Skeletal muscle satellite cell (primary cell): ENCODE measurements around the gene AK3.

Experiments used
- H3K27me3 ChIP-seq: 2 replicates; pipeline ENCODE4 v1.7.0; 2013; ENCODE audit warnings: low read length; ENCODE audit not compliant: control insufficient read depth, insufficient read depth
- H3K36me3 ChIP-seq: 2 replicates; pipeline ENCODE4 v1.7.0; 2013; ENCODE audit warnings: mild to moderate bottlenecking, control low read depth, low read length; ENCODE audit not compliant: insufficient read depth
- H3K4me1 ChIP-seq: 2 replicates; pipeline ENCODE4 v1.7.0; 2013; ENCODE audit warnings: low read length; ENCODE audit not compliant: control insufficient read depth, insufficient read depth
- H3K4me2 ChIP-seq: 2 replicates; pipeline ENCODE4 v1.7.0; 2013; ENCODE audit warnings: mild to moderate bottlenecking, low read length
- H3K4me3 ChIP-seq: 2 replicates; pipeline ENCODE4 v1.7.0; 2013; ENCODE audit warnings: low read length
- H3K9ac ChIP-seq: 2 replicates; pipeline ENCODE4 v1.7.0; 2013; ENCODE audit warnings: mild to moderate bottlenecking, low read depth, low read length, moderate library complexity
- H3K9me3 ChIP-seq: replicated peaks from 2 replicates; pipeline ENCODE4 v1.7.0; 2013; ENCODE audit warnings: mild to moderate bottlenecking, control low read depth, low read length

The AK3 gene

DNA sequence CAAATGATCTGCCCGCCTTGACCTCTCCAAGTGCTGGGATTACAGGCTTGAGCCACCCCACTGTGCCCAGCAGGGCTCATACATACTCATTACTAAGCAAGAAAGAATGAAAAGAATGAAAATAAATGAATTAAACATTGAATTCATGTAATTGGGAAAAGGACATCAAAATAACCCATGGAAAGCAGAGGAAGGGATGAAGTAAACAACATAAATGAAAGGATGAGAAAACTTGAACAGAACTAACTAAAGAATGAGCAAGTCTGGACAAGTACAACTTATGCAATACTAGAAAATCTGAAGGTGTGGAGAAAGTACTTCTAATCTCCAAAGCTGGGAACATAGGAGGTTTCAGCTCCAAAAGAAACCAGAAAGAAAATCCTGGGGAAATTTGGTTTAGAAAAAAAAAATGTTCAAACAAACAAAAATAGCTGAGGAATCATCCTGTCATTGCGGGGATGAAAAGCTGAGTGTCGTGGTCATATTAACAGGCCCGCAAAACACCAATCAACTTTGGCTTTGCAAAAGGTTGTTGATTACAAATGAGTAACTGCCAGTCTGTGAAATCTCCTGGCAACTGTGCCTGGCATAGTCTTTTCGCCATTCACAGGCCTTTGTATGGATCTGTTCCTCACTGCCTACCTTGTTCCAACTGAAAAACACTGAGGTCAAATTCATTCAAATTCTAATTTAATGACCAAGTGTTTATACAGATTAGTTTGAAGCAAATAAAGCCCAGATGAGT, 2.3 kb upstream of the AK3 start:
- H3K4me3 ChIP-seq = no peak overlapping the region
- no peaks in the 10 kb centered on the region for H3K9me3 ChIP-seq
- peaks cover 23% of the 10 kb centered on the region for H3K4me1 ChIP-seq
- H3K9ac ChIP-seq = no peak overlapping the region
- H3K36me3 ChIP-seq = no peaks in the 10 kb centered on the region
- H3K4me2 ChIP-seq = no peak overlapping the region
- no peaks in the 10 kb centered on the region for H3K27me3 ChIP-seq

DNA sequence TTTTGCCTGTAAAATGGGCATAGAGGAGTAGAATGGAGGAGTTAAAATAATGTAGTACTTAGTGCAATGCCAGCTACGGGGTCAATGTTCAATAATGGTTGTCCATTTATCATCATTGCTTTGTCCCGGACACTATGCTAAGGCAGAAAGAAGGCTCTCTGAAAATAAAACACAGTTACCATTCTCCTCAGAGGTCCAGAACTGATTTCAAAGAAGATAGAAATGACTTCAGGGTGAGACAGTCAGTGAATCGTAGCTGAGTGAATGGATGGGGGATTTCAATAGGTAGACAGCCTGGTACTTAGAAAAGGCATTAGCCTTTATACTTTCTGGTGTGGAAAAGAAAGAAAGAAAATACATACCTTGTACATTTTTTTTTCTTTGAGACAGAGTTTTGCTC, 1.2 kb upstream of the AK3 start:
- Histone ChIP-seq H3K4me1 (peaks cover 23% of the 10 kb centered on the region), H3K27me3 (no peaks in the 10 kb centered on the region), H3K36me3 (no peaks in the 10 kb centered on the region), H3K9me3 (no peaks in the 10 kb centered on the region), H3K4me3 (no peak overlapping the region), H3K4me2 (peak overlapping the region; percentile 92), H3K9ac (no peak overlapping the region)

GRCh38 chr9:4741365-4742089, 525 bp upstream of the AK3 start:
- peaks cover 23% of the 10 kb centered on the region for H3K4me1 ChIP-seq
- H3K4me3 ChIP-seq = peak overlapping the region; percentile 95
- H3K36me3 ChIP-seq = no peaks in the 10 kb centered on the region
- H3K27me3 ChIP-seq = no peaks in the 10 kb centered on the region
- H3K9me3 ChIP-seq = no peaks in the 10 kb centered on the region
- peak overlapping the region; percentile 92 for H3K4me2 ChIP-seq
- peak overlapping the region; percentile 92 for H3K9ac ChIP-seq

DNA sequence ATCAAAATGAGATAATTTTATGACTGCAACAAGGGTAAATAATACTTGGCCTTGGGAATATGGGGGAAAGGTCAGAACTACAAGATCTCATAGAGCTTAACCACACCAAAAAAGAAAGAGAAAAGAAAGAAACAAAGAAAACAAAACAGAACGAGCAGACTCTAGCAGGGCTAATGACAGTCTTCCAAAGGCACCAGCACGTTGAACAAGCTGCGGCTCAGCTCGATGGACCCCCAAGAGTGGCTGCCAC, 689 bp downstream of the AK3 start:
- no peaks in the 10 kb centered on the region for H3K9me3 ChIP-seq
- H3K4me1 ChIP-seq = peaks cover 23% of the 10 kb centered on the region
- H3K4me3 ChIP-seq = peak overlapping the region; percentile 95
- peak overlapping the region; percentile 92 for H3K9ac ChIP-seq
- no peaks in the 10 kb centered on the region for H3K36me3 ChIP-seq
- H3K4me2 ChIP-seq = peak overlapping the region; percentile 92
- no peaks in the 10 kb centered on the region for H3K27me3 ChIP-seq

DNA sequence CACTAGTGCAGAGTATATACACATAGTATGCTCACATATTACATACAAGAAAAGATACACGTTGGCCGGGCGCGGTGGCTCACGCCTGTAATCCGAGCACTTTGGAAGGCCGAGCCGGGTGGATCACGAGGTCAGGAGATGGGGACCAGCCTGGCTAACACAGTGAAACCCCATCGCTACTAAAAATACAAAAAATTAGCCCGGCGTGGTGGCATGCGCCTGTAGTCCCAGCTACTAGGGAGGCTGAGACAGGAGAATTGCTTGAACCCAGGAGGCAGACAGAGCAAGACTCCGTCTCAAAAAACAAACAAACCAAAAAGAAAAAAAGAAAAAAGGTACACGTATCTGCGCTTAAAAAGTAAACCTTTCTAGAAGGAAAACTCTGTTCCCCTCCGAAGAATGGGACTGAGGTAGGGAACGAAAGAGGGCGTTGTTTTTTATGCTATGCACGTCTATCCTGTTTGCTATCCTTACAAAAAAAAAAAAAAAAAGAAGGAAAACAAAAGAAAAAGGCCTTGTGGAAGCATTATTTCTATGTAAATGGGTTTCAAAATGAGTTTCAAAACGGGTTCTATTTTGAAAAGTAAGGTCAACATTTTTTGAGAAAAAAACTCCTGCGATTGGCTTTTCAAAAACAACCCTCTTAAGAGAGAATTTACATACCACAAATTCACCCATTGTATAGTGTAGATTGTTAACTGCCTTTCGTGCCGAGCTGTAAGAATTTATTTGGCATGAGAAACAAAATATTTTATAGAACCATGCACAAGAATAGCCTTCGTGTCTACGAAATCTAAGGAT, 1.2 kb downstream of the AK3 start:
- peak overlapping the region; percentile 92 for H3K9ac ChIP-seq
- no peaks in the 10 kb centered on the region for H3K27me3 ChIP-seq
- H3K4me1 ChIP-seq = peaks cover 23% of the 10 kb centered on the region
- H3K4me3 ChIP-seq = peak overlapping the region; percentile 95
- H3K9me3 ChIP-seq = no peaks in the 10 kb centered on the region
- H3K36me3 ChIP-seq = no peaks in the 10 kb centered on the region
- peak overlapping the region; percentile 92 for H3K4me2 ChIP-seq

- Histone ChIP-seq H3K4me2 (peak overlapping the region; percentile 92), H3K9ac (peak overlapping the region; percentile 92), H3K9me3 (no peaks in the 10 kb centered on the region), H3K27me3 (no peaks in the 10 kb centered on the region), H3K36me3 (no peaks in the 10 kb centered on the region), H3K4me1 (peaks cover 23% of the 10 kb centered on the region), H3K4me3 (peak overlapping the region; percentile 95)
Measured at GRCh38 chr9:4738866-4739586, 2.0 kb downstream of the AK3 start.

- H3K4me3 ChIP-seq = no peak overlapping the region
- no peaks in the 10 kb centered on the region for H3K27me3 ChIP-seq
- no peak overlapping the region for H3K9ac ChIP-seq
- H3K9me3 ChIP-seq = no peaks in the 10 kb centered on the region
- H3K4me2 ChIP-seq = no peak overlapping the region
- H3K36me3 ChIP-seq = no peaks in the 10 kb centered on the region
- peaks cover 4% of the 10 kb centered on the region for H3K4me1 ChIP-seq
Measured at GRCh38 chr9:4734150-4734549, 6.9 kb downstream of the AK3 start.

DNA sequence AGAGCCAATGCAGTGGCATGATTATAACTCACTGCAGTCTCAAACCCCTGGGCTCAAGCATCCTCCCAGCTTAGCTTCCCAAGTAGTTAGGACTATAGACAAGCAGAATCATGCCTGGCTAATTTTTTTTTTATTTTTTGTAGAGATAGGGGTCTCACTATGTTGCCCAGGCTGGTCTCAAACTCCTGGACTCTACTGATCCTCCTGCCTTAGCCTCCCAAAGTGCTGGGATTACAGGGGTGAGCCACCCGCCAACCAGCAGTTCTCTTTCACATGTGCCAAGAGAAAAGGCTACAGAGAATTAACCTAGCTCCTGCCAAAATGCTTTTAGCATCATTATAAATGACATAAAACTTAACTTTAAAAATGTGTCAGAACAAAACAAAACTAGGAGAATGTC, 8.1 kb downstream of the AK3 start:
- H3K9ac ChIP-seq = no peak overlapping the region
- H3K4me2 ChIP-seq = no peak overlapping the region
- no peaks in the 10 kb centered on the region for H3K4me1 ChIP-seq
- no peaks in the 10 kb centered on the region for H3K27me3 ChIP-seq
- H3K36me3 ChIP-seq = no peaks in the 10 kb centered on the region
- H3K9me3 ChIP-seq = no peaks in the 10 kb centered on the region
- H3K4me3 ChIP-seq = no peak overlapping the region

DNA sequence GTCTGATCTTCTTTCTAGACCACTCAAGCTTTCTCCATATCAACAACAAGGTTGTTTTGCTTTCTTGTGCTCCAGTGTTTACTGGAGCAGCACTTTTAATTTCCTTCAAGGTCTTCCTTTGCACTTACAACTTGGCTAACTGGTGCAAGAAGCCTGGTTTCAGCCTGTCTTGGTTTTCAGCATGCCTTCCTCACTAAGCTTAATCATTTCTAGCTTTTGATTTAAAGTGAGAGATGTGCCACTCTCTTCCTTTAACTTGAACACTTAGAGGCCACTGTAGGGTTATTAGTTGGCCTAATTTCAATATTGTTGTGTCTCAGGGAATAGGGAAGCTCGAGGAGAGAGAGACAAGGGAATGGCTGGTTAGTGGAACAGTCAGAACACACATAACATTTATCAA, 13.4 kb downstream of the AK3 start:
- H3K4me3 ChIP-seq = no peak overlapping the region
- no peaks in the 10 kb centered on the region for H3K27me3 ChIP-seq
- no peaks in the 10 kb centered on the region for H3K4me1 ChIP-seq
- H3K9me3 ChIP-seq = no peaks in the 10 kb centered on the region
- H3K4me2 ChIP-seq = no peak overlapping the region
- peaks cover 3% of the 10 kb centered on the region for H3K36me3 ChIP-seq
- no peak overlapping the region for H3K9ac ChIP-seq

DNA sequence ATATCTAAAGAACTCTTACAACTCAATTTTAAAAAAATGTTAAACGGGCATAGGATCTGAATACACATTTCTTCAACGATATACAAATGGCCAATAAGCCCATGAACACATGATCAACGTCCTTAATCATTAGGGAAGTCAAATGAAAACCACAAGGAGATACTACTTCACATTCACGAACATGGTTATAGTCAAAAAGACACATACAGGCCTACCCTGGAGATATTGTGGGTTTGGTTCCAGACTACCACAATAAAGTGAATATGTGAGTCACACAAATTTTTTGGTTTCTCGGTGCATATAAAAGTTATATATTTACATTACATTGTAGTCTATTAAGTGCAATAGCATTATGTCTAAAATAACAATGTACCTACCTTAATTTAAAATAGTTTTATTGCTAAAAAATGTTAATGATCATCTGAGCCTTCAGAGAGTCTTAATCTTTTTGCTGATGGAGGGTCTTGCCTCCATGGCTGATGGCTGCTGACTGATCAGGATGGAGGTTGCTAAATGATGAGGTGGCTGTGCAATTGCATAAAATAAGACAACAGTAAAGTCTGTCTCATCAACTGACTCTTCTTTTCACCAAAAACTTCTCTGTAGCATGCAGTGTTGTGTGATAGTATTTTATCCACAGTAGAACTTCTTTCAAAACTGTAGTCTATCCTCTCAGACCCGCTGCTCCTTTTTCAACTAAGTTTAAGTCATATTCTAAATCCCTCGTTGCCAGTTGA, 15.1 kb downstream of the AK3 start:
- H3K4me2 ChIP-seq = no peak overlapping the region
- H3K9ac ChIP-seq = no peak overlapping the region
- no peaks in the 10 kb centered on the region for H3K9me3 ChIP-seq
- no peaks in the 10 kb centered on the region for H3K4me1 ChIP-seq
- peaks cover 7% of the 10 kb centered on the region for H3K36me3 ChIP-seq
- H3K27me3 ChIP-seq = no peaks in the 10 kb centered on the region
- H3K4me3 ChIP-seq = no peak overlapping the region

- Histone ChIP-seq H3K36me3 (peaks cover 27% of the 10 kb centered on the region), H3K27me3 (no peaks in the 10 kb centered on the region), H3K4me1 (no peaks in the 10 kb centered on the region), H3K9me3 (no peaks in the 10 kb centered on the region), H3K9ac (no peak overlapping the region), H3K4me3 (no peak overlapping the region), H3K4me2 (no peak overlapping the region)
Measured at GRCh38 chr9:4721736-4722135, 19.3 kb downstream of the AK3 start.
